Measurements from ENCODE around the gene PLD1. TPM values are rescaled to one million over a fixed set of nuclear protein-coding genes. Genes with fewer than 3 reads are reported as not detected.

PLD1 gene
- total RNA-seq, 1 donor = 19.4 TPM

DNA sequence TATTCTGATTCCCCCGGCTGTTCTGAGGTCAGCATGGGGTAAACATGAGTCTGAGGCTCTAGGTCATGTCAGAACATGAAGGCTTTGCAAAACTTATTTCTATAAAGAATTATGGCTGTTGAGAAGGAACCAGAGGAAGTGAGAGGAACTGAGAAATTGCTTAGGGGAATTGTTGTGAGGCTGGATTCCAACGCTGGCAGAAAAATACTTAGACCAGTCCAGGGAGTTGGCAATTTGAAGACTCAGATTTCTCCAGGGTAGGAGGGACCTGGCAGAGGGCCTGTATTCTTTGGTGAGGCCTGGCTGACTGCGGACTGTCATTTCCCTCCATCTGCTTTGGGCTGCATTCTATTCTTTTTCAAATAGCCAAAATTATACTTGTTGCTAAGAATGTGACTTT lies 155.5 kb downstream of the PLD1 start:
- H3K4me3 ChIP-seq (ENCODE audit: low read depth, low read length) = no peak overlapping the region
- TF ChIP-seq, protein P1, sequence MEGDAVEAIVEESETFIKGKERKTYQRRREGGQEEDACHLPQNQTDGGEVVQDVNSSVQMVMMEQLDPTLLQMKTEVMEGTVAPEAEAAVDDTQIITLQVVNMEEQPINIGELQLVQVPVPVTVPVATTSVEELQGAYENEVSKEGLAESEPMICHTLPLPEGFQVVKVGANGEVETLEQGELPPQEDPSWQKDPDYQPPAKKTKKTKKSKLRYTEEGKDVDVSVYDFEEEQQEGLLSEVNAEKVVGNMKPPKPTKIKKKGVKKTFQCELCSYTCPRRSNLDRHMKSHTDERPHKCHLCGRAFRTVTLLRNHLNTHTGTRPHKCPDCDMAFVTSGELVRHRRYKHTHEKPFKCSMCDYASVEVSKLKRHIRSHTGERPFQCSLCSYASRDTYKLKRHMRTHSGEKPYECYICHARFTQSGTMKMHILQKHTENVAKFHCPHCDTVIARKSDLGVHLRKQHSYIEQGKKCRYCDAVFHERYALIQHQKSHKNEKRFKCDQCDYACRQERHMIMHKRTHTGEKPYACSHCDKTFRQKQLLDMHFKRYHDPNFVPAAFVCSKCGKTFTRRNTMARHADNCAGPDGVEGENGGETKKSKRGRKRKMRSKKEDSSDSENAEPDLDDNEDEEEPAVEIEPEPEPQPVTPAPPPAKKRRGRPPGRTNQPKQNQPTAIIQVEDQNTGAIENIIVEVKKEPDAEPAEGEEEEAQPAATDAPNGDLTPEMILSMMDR (IDR thresholded peaks at IDR 0.05; ENCODE audit: insufficient read depth, low read depth, low read length) = no peak
- peak; percentile 21 for DNase-seq (ENCODE audit: low read depth)

DNA sequence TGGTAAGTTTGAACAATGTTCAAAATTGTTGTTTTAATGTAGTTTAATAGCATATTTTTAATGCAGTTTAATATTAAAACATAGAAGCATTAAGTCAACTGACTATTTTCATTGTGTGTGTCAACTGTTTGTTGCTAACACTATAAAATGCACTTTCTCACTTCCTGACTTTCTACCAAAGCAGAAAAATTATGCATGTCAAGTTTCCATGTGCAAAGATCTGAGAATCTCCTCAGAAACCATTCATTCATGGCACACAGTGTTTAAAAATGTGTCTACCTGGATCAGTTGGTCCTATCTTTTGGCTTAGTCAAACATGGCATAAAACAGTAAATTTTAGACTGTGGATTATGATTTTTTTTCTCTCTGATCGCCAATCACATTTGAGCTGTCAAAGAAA lies 156.0 kb downstream of the PLD1 start:
- TF ChIP-seq, protein P1 (IDR thresholded peaks at IDR 0.05; ENCODE audit: insufficient read depth, low read depth, low read length) = no peak
- DNase-seq (ENCODE audit: low read depth) = no peak

DNA sequence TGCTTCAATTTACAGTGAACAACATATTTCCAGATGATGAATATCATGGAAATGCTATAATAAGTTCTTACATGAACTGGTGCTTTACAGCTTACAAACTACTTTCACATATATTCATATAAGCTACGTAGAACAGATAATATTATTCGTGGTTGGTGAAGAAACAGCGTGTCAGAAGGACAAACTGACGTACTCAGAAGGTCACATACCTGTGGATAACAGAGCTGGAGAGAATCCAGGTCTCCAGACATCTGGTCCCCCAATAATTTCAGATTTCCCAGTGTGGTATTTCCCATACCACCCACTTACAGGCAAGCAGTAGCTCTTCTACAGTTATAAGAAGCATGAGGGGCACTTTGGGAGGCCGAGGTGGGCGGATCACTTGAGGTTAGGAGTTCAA lies 156.6 kb downstream of the PLD1 start:
- no peak for DNase-seq (ENCODE audit: low read depth)
- TF ChIP-seq, protein P1 (IDR thresholded peaks at IDR 0.05; ENCODE audit: insufficient read depth, low read depth, low read length) = no peak

More for the DNA sequence above, 156.0 kb downstream of the PLD1 start:
- no peak overlapping the region for H3K4me3 ChIP-seq (ENCODE audit: low read depth, low read length)

DNA sequence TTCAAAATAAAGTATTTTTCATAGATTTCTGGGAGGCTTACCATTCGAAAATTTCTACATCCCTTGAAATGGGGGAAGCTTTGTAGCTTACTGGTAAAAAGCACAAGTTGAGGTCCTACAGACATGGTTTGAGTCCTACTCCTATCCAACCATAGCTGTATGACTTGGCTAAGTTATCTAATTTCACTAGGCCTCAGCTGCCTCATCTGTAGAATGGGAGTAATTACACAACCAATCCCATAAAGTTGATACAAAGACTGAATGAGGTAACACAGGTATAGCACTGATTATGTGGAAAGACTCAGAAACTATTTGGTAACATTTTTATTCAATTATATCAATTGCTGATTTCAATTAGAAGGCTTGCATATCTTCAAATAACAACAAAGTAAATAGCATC lies 157.4 kb downstream of the PLD1 start:
- H3K4me3 ChIP-seq (ENCODE audit: low read depth, low read length) = no peak overlapping the region
- TF ChIP-seq, protein P1 (IDR thresholded peaks at IDR 0.05; ENCODE audit: insufficient read depth, low read depth, low read length) = no peak
- no peak for DNase-seq (ENCODE audit: low read depth)

More for the DNA sequence above, 156.6 kb downstream of the PLD1 start:
- H3K4me3 ChIP-seq (ENCODE audit: low read depth, low read length) = no peak overlapping the region

DNA sequence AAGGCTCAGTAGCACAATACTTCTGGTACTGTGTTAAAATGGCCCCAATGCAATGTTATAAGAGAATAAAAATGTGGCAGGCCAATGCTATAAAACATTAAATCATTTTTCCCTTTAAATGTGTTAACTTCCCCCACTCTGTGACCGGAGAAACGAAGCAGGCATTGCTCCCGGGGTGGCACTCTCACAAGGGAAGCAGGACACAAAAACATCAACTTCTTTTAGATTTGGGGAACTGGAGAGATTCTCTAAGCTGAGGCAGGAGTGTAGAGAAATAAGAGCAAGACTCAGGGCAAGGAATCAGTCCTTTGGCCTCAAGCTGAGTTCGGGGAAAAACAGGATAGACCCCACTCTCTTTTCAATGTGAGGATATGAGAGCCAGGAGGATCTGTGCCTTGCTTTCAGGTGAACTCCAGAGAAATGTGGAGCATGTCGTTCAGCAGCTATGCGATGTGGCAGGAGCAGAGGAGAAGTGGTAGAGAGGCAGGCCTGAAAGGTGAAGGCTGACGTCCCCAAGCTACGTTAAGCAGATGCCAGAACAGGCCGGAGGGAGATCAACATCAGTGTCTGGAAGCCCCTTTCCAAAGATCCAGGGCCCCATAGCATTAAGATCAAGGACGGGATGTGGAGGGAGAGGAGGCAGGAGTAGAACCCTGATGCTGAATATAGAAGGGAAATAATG lies 160.2 kb downstream of the PLD1 start:
- no peak for DNase-seq (ENCODE audit: low read depth)
- TF ChIP-seq, protein P1 (IDR thresholded peaks at IDR 0.05; ENCODE audit: insufficient read depth, low read depth, low read length) = no peak
- H3K4me3 ChIP-seq (ENCODE audit: low read depth, low read length) = no peak overlapping the region

DNA sequence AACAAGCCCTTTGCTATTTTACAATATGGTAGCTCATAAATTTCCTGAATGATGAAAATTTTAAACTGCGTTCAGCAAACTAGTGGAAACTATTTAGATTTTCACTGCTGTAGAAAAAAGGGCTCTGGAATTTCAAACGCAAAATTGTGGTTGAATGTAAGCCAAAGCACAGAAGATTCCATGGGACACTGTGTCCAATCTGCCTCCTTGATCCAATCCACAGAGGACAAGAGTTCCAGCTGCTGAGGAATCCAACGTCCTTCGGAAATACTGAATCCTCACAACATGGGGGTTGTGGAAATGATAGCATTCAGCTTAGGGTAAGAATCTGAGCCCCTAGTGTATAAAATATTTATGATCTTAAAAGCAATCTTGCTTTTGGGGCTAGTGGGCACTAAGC lies 161.0 kb downstream of the PLD1 start:
- no peak for DNase-seq (ENCODE audit: low read depth)
- TF ChIP-seq, protein P1 (IDR thresholded peaks at IDR 0.05; ENCODE audit: insufficient read depth, low read depth, low read length) = no peak
- H3K4me3 ChIP-seq (ENCODE audit: low read depth, low read length) = no peak overlapping the region

DNA sequence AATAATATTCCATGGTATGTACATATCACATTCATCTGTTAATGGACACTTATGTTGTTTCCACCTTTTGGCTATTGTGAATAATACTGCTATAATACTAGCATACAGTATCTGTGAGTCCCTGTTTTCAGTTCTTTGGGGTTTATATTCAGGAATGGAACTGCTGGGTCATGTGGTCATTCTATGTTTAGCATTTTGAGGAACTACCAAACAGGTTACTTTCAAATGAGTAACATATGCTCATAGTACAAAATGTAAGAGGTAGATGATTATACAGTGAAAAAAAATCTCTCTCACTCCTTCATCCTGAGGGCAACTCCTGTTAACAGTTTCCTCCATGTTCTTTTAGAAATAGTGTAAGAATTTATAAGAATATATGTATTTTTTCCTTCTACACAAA lies 162.2 kb downstream of the PLD1 start:
- no peak overlapping the region for H3K4me3 ChIP-seq (ENCODE audit: low read depth, low read length)
- no peak for DNase-seq (ENCODE audit: low read depth)

More for the DNA sequence above, 162.2 kb downstream of the PLD1 start:
- TF ChIP-seq, protein P1 (IDR thresholded peaks at IDR 0.05; ENCODE audit: insufficient read depth, low read depth, low read length) = no peak
